ENCODE measurements around the gene ATP2A2. TPM values are rescaled to one million over a fixed set of nuclear protein-coding genes. Genes with fewer than 3 reads are reported as not detected.

ATP2A2 gene
- polyA plus RNA-seq, 1 experiment: 139 TPM

DNA sequence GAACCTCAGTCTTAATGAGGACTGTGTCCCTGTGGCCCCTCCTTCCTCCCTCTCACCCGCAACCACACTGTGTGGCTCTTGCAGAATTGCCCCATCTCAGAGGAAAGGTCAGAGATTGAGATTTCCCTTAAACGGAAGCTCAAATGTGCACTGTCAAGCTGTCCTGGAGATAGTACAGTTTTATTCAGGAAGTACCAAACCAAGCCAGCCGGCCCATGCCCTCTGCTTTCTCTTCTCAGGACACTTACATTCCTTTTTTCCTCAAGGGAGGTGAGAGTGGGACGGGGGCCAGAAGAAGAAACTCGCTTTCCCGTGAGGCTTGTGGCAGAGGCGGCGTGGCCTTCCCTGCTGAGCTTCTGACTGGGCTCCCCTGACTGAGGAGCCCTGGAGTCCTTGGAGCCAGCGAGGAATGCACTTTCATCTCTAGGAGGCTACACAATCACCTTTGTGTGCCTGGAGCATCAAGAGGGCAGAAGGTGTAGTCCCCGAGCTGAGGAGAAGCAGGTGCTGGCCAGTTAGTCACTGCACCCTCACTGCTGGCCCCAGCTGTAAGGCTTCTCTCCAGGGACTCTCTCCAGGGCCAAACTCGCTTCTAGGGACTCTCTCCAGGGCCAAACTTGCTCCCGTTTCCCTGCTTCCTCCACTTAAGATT, 24.1 kb upstream of the ATP2A2 start:
- Histone ChIP-seq H3K4me3 (ENCODE audit: low read depth, low read length) (no peak overlapping the region), H3K27ac (ENCODE audit: low read depth, low read length) (no peak overlapping the region), H3K27me3 (ENCODE audit: control insufficient read depth, insufficient read depth, low read length) (no peaks in the 10 kb centered on the region), H3K9me3 (ENCODE audit: control insufficient read depth, insufficient read depth, low read length) (no peaks in the 10 kb centered on the region)
- ChIA-PET POLR2A (interaction anchor here (0.7 kb wide), 1 partner anchor 27 kb away, joined by 4 read pairs; no protein-coding TSS in a partner anchor), CTCF (no interaction called here)
- no peak for DNase-seq (ENCODE audit: low read depth, low spot score)
- TF ChIP-seq, protein P1, sequence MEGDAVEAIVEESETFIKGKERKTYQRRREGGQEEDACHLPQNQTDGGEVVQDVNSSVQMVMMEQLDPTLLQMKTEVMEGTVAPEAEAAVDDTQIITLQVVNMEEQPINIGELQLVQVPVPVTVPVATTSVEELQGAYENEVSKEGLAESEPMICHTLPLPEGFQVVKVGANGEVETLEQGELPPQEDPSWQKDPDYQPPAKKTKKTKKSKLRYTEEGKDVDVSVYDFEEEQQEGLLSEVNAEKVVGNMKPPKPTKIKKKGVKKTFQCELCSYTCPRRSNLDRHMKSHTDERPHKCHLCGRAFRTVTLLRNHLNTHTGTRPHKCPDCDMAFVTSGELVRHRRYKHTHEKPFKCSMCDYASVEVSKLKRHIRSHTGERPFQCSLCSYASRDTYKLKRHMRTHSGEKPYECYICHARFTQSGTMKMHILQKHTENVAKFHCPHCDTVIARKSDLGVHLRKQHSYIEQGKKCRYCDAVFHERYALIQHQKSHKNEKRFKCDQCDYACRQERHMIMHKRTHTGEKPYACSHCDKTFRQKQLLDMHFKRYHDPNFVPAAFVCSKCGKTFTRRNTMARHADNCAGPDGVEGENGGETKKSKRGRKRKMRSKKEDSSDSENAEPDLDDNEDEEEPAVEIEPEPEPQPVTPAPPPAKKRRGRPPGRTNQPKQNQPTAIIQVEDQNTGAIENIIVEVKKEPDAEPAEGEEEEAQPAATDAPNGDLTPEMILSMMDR (IDR thresholded peaks at IDR 0.05; ENCODE audit: low read depth, low read length): no peak

DNA sequence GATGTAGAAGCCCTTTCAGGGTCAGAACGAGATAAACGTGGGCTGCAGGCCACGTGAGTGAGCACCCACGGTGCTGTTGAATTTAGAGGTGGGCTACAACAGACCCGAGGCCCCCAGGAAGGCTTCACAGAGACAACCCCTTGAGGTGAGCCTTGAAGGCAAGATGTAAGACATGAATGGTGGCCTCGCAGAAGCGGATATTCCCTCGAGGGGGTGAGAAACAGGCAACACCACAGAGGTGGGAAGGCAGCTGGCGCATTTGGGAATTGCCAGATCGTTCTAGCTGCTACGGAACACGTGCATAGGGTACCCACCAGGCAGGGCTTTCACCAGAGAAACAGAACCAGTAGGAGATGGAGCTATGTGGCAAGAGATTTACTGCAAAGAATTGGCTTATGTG, 22.6 kb upstream of the ATP2A2 start:
- Histone ChIP-seq H3K27ac (ENCODE audit: low read depth, low read length) (no peak overlapping the region), H3K27me3 (ENCODE audit: control insufficient read depth, insufficient read depth, low read length) (no peaks in the 10 kb centered on the region), H3K4me3 (ENCODE audit: low read depth, low read length) (no peak overlapping the region), H3K9me3 (ENCODE audit: control insufficient read depth, insufficient read depth, low read length) (no peaks in the 10 kb centered on the region)
- CTCF ChIA-PET: no interaction called here
- TF ChIP-seq, protein P1 (IDR thresholded peaks at IDR 0.05; ENCODE audit: low read depth, low read length): no peak
- DNase-seq (ENCODE audit: low read depth, low spot score): no peak
- POLR2A ChIA-PET: no interaction called here

DNA sequence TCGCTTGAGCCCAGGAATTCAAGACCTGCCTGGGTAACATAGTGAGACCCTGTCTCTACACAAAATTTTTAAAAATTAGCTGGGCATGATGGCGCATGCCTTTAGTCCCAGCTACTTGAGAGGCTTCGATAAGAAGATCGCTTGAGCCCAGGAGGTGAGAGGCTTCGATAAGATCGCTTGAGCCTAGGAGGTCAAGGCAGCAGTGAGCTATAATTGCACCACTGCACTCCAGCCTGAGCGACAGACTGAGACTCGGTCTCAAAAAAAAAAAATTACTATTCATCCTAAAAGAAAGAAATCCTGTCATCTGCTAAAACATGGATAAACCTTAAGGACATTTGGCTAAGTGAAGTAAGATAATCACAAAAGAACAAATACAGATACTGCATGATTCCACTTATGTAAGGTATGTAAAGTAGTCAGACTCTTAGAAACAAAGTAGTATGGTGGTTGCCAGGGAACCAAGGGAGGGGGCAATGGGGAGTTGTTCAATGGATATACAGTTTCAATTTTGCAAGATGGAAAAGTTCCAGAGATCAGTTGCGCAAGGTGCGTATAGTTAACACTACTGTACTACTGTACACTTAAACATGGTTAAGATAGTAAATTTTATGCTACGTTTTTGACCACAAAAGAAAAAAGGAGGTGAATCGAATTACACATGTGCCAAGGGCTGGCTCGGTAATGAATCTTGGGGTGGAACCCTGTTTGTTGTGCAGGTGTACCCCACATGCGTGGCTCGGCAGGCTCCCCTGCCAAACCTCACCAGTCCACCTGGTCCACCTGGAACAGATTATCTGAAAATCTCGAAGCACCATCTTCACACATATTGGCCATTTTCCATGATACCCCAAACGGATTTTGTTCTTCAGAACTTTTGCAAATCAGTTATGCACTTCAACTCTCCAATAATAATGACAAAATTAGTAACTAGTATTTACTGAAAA, 18.3 kb upstream of the ATP2A2 start:
- CTCF ChIA-PET: no interaction called here
- no peaks in the 10 kb centered on the region for H3K9me3 ChIP-seq (ENCODE audit: control insufficient read depth, insufficient read depth, low read length)
- no peak for DNase-seq (ENCODE audit: low read depth, low spot score)
- POLR2A ChIA-PET: no interaction called here
- TF ChIP-seq, protein P1 (IDR thresholded peaks at IDR 0.05; ENCODE audit: low read depth, low read length): no peak
- no peak overlapping the region for H3K4me3 ChIP-seq (ENCODE audit: low read depth, low read length)
- H3K27me3 ChIP-seq (ENCODE audit: control insufficient read depth, insufficient read depth, low read length): no peaks in the 10 kb centered on the region
- no peak overlapping the region for H3K27ac ChIP-seq (ENCODE audit: low read depth, low read length)

DNA sequence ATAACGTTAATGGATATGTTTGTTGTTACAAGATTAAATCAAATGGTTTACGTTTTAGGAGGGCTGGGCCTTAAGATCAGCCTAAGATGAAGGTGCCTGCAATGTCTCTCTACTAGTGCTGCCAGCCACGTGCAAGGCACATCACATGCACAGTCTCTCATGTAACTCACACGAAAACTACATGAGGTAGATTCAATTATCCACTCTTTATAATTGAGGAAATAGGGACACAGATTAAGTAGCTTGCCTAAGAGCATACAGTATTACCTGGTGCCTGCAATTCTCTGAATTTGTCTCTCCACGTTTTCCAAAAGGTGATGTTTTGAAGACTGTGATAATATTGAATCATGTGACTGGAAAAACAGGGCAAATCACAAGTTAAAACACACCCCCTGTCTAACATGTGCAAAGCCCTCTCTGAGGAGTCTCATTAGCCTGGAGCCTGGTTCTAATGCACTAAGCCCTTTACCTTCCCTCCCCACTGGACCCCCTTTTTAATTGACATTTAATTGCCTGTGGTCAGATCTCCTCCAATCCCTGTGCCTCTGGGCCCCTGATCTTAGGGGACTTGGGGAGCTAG, 14.6 kb upstream of the ATP2A2 start:
- TF ChIP-seq, protein P1 (IDR thresholded peaks at IDR 0.05; ENCODE audit: low read depth, low read length): no peak
- Histone ChIP-seq H3K27ac (ENCODE audit: low read depth, low read length) (no peak overlapping the region), H3K4me3 (ENCODE audit: low read depth, low read length) (no peak overlapping the region), H3K27me3 (ENCODE audit: control insufficient read depth, insufficient read depth, low read length) (no peaks in the 10 kb centered on the region), H3K9me3 (ENCODE audit: control insufficient read depth, insufficient read depth, low read length) (no peaks in the 10 kb centered on the region)
- no peak for DNase-seq (ENCODE audit: low read depth, low spot score)
- CTCF ChIA-PET: interaction anchor here (0.7 to 1.0 kb wide), 2 partner anchors 14 to 42 kb away, joined by 3 read pairs; no protein-coding TSS in a partner anchor
- POLR2A ChIA-PET: no interaction called here
